Measurements from ENCODE around the gene PNPLA7.

GRCh38 chr9:137499416-137499815 is 50.8 kb downstream of the PNPLA7 start:
- TF ChIP-seq ZNF221 (tag by site-specific recombination; IDR thresholded peaks at IDR 0.05; ENCODE audit: borderline replicate concordance) = no peak
- no peak for TF ChIP-seq SETDB1 (IDR thresholded peaks at IDR 0.05; ENCODE audit: insufficient read length, low read length)
- no peak for TF ChIP-seq ZNF366 (tag by site-specific recombination; conservative IDR thresholded peaks at IDR 0.05)
- no peak for TF ChIP-seq ZNF138 (tag by site-specific recombination; IDR thresholded peaks at IDR 0.05; ENCODE audit: borderline replicate concordance)
- TF ChIP-seq TCF7L2 (IDR thresholded peaks at IDR 0.05; ENCODE audit: borderline replicate concordance, low read depth, low read length) = no peak
- no peak for TF ChIP-seq ZNF747 (tag by site-specific recombination; IDR thresholded peaks at IDR 0.05)
- TF ChIP-seq ZBTB48 (tag by site-specific recombination; IDR thresholded peaks at IDR 0.05) = no peak
- no peak for TF ChIP-seq ZNF292 (tag by site-specific recombination; IDR thresholded peaks at IDR 0.05; ENCODE audit: borderline replicate concordance, low read depth)
- no peak for TF ChIP-seq ZFP37 (tag by site-specific recombination; IDR thresholded peaks at IDR 0.05)
- no peak for TF ChIP-seq ZSCAN5A (tag by site-specific recombination; IDR thresholded peaks at IDR 0.05)
- TF ChIP-seq ZNF155 (tag by site-specific recombination; IDR thresholded peaks at IDR 0.05) = no peak
- TF ChIP-seq, protein P1, sequence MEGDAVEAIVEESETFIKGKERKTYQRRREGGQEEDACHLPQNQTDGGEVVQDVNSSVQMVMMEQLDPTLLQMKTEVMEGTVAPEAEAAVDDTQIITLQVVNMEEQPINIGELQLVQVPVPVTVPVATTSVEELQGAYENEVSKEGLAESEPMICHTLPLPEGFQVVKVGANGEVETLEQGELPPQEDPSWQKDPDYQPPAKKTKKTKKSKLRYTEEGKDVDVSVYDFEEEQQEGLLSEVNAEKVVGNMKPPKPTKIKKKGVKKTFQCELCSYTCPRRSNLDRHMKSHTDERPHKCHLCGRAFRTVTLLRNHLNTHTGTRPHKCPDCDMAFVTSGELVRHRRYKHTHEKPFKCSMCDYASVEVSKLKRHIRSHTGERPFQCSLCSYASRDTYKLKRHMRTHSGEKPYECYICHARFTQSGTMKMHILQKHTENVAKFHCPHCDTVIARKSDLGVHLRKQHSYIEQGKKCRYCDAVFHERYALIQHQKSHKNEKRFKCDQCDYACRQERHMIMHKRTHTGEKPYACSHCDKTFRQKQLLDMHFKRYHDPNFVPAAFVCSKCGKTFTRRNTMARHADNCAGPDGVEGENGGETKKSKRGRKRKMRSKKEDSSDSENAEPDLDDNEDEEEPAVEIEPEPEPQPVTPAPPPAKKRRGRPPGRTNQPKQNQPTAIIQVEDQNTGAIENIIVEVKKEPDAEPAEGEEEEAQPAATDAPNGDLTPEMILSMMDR (tag by site-specific recombination; IDR thresholded peaks at IDR 0.05) = no peak
- TF ChIP-seq ZNF280D (tag by site-specific recombination; IDR thresholded peaks at IDR 0.05) = no peak

All from HEK293 (cell line).